K562 (cell line): Measurements from ENCODE around the gene CLCN4. TPM values are rescaled to one million over a fixed set of nuclear protein-coding genes. Genes with fewer than 3 reads are reported as not detected.

Experiments used
- CC2D1A ChIP-seq: fragments of 450-650 bp; IDR thresholded peaks from 2 replicates; pipeline ENCODE4 v1.6.1; 2017; ENCODE audit warnings: mild to moderate bottlenecking
- CCNT2 ChIP-seq: IDR thresholded peaks from 2 replicates; pipeline ENCODE4 v1.6.1; 2011; ENCODE audit warnings: borderline replicate concordance, low read depth, mild to moderate bottlenecking, moderate library complexity, mixed read lengths, low read length; ENCODE audit not compliant: insufficient read length; ENCODE audit errors: extremely low read depth
- DACH1 ChIP-seq: fragments of 450-650 bp; IDR thresholded peaks from 2 replicates; pipeline ENCODE4 v1.6.1; 2018; ENCODE audit not compliant: partially characterized antibody
- EP300 ChIP-seq: IDR thresholded peaks from 2 replicates; pipeline ENCODE4 v1.6.1; 2012; ENCODE audit warnings: low read length, improper control_type of control experiment
- ETV1 ChIP-seq: fragments of 450-650 bp; conservative IDR thresholded peaks from 2 replicates; pipeline ENCODE4 v1.6.1; 2016; ENCODE audit warnings: missing genetic modification characterization, control low read depth, low read depth, missing compliant biosample characterization
- ID3 ChIP-seq, 2 experiments: fragments of 250-450 bp in 1 of 2; fragments of 450-650 bp in 1 of 2; sonication (Bioruptor Pico) in 1 of 2; IDR thresholded peaks; 2 replicates each; pipeline versions ENCODE4 v1.6.1 to v1.8.0; 2016 to 2021; ENCODE audit warnings: mild to moderate bottlenecking in 2 of 2, moderate library complexity in 2 of 2, missing compliant biosample characterization in 1 of 2, missing genetic modification characterization in 1 of 2
- MAFG ChIP-seq: fragments of 450-650 bp; conservative IDR thresholded peaks from 2 replicates; pipeline ENCODE4 v1.6.1; 2016; ENCODE audit warnings: missing genetic modification characterization, missing compliant biosample characterization
- NCOA1 ChIP-seq: fragments of 450-650 bp; IDR thresholded peaks from 2 replicates; pipeline ENCODE4 v1.6.1; 2016; ENCODE audit warnings: low read depth
- NFYB ChIP-seq: IDR thresholded peaks from 2 replicates; pipeline ENCODE4 v1.6.1; 2011; ENCODE audit warnings: mild to moderate bottlenecking, moderate library complexity; ENCODE audit not compliant: insufficient read length; ENCODE audit errors: extremely low read depth
- NR2C1 ChIP-seq, 2 experiments: fragments of 450-650 bp; IDR thresholded peaks; 2 replicates each; pipeline ENCODE4 v1.6.1; 2017; ENCODE audit warnings: mild to moderate bottlenecking in 2 of 2, antibody characterized with exemption in 1 of 2, inconsistent platforms in 1 of 2, missing compliant biosample characterization in 1 of 2, missing genetic modification characterization in 1 of 2
- OTX1 ChIP-seq: fragments of 450-650 bp; formaldehyde crosslinking; IDR thresholded peaks from 2 replicates; pipeline ENCODE4 v1.4.0; 2022; ENCODE audit warnings: mild to moderate bottlenecking
- POLR2A ChIP-seq: fragments of 450-650 bp; conservative IDR thresholded peaks from 2 replicates; pipeline ENCODE4 v1.6.1; 2016
- POU5F1 ChIP-seq: fragments of 150-350 bp; IDR thresholded peaks from 2 replicates; pipeline ENCODE4 v1.6.1; 2014; ENCODE audit warnings: borderline replicate concordance, low read length, low read depth, mild to moderate bottlenecking; ENCODE audit not compliant: partially characterized antibody
- RERE ChIP-seq: sonication (generic); formaldehyde crosslinking; IDR thresholded peaks from 2 replicates; pipeline ENCODE4 v1.8.0; 2023; ENCODE audit warnings: missing genetic modification reagents, mild to moderate bottlenecking, borderline replicate concordance
- SETDB1 ChIP-seq: IDR thresholded peaks from one replicate; pipeline ENCODE4 v1.6.1; 2012; ENCODE audit warnings: low read length, control low read depth, inconsistent platforms
- SMARCE1 ChIP-seq: fragments of 450-650 bp; IDR thresholded peaks from 2 replicates; pipeline ENCODE4 v1.7.1; 2016; ENCODE audit warnings: mild to moderate bottlenecking
- SP1 ChIP-seq: sonication (generic); formaldehyde crosslinking; IDR thresholded peaks from 2 replicates; pipeline ENCODE4 v1.8.1; 2022; ENCODE audit warnings: mild to moderate bottlenecking, missing genetic modification reagents
- TEAD4 ChIP-seq, 2 experiments: sonication (generic) in 1 of 2; formaldehyde crosslinking in 1 of 2; IDR thresholded peaks; 2 replicates each; pipeline versions ENCODE4 v1.6.1 to v1.8.0; 2012 to 2022; ENCODE audit warnings: borderline replicate concordance in 1 of 2, inconsistent platforms in 1 of 2, low read length in 1 of 2, mild to moderate bottlenecking in 1 of 2, missing genetic modification reagents in 1 of 2
- ZNF184 ChIP-seq: sonication (generic); formaldehyde crosslinking; IDR thresholded peaks from 2 replicates; pipeline ENCODE4 v1.5.0; 2020; ENCODE audit warnings: missing genetic modification reagents
- ZNF197 ChIP-seq: fragments of 200-800 bp; sonication (Bioruptor generic); IDR thresholded peaks from 2 replicates; pipeline ENCODE4 v1.6.1; 2016; ENCODE audit warnings: low read depth, missing genetic modification characterization, missing compliant biosample characterization
- ZNF586 ChIP-seq: fragments of 450-650 bp; formaldehyde crosslinking; conservative IDR thresholded peaks from 2 replicates; pipeline ENCODE4 v1.4.0; 2020; ENCODE audit warnings: mild to moderate bottlenecking, moderate library complexity
- polyA plus RNA-seq, 8 experiments: library from polyadenylated mRNA; depleted of rRNA in 4 of 8; stranded (reverse) in 5 of 8; unstranded in 3 of 8; fragments of >200 nt; fragmentation: Nextera tagmentation in 2 of 8; fragmentation: Illumina TruSeq in 1 of 8; extraction: Ambion mirVana in 2 of 8; extraction: Trizol in 1 of 8; gene quantifications; 2 replicates each; pipeline versions ENCODE4 v1.2.1 to v1.2.3, GENCODE V29; 2011 to 2014; ENCODE audit warnings: inconsistent platforms in 1 of 8, missing spikeins in 1 of 8
- total RNA-seq, 7 experiments: library from RNA; depleted of rRNA in 6 of 7; stranded (reverse); fragments of >200 nt in 6 of 7; fragmentation: Illumina TruSeq in 2 of 7; extraction: Trizol in 2 of 7; gene quantifications; 2 replicates each; pipeline versions ENCODE4 v1.2.1 to v1.2.3, GENCODE V29; 2011 to 2021; ENCODE audit warnings: low replicate concordance in 1 of 7

The CLCN4 gene
- total and polyA plus RNA-seq, 9 of the 15 experiments (the other 6 are each of a cell fraction or from before 2014, with no cell fraction given): 0.03 to 0.24 (median 0.10) TPM; not detected in 1

GRCh38 chrX:10178866-10179463 is 22.2 kb downstream of the CLCN4 start (continued):
- TF ChIP-seq CC2D1A: peak; percentile 48; the same call in 1 of the 2 replicates
- no peak for TF ChIP-seq SP1 (CRISPR knock-in tag)
- TF ChIP-seq EP300: peak; percentile 92
- no peak for TF ChIP-seq OTX1
- TF ChIP-seq ZNF184 (CRISPR knock-in tag): no peak
- no peak for TF ChIP-seq ETV1 (tag)
- TF ChIP-seq NCOA1: peak; percentile 69; the same call in 1 of the 2 replicates
- no peak for TF ChIP-seq POU5F1
- TF ChIP-seq DACH1: peak; percentile 67
- TF ChIP-seq NFYB: no peak
- TF ChIP-seq SMARCE1: peak; percentile 87
- no peak for TF ChIP-seq NR2C1 (IDR thresholded peaks at IDR 0.05)
- no peak for TF ChIP-seq NR2C1 (tag; IDR thresholded peaks at IDR 0.05)
- TF ChIP-seq ZNF586 (CRISPR knock-in tag): no peak
- TF ChIP-seq CCNT2: no peak
- TF ChIP-seq MAFG (tag): peak; percentile 79
- no peak for TF ChIP-seq SETDB1
- TF ChIP-seq RERE (CRISPR knock-in tag): no peak
- TF ChIP-seq ID3 (CRISPR knock-in tag; IDR thresholded peaks at IDR 0.05): no peak
- TF ChIP-seq ID3 (tag; IDR thresholded peaks at IDR 0.05): no peak
- peak; percentile 96 for TF ChIP-seq TEAD4 (IDR thresholded peaks at IDR 0.05; ENCODE audit: low read length)
- no peak for TF ChIP-seq TEAD4 (CRISPR knock-in tag; IDR thresholded peaks at IDR 0.05; ENCODE audit: borderline replicate concordance)
- no peak for TF ChIP-seq ZNF197
- TF ChIP-seq POLR2A: no peak
